Tibial nerve (tissue), 4 donors: ENCODE results near the gene TTC17. TPM values are rescaled to one million over a fixed set of nuclear protein-coding genes. Genes with fewer than 3 reads are reported as not detected.

Experiments used
- DNase-seq, 2 donors: peaks; one replicate each; pipeline ENCODE4 v3.0.0-alpha.2; 2019; ENCODE audit warnings: low spot score in 2 of 2
- H3K27ac ChIP-seq, 4 donors: fragments of 200-600 bp; sonication (generic) in 3 of 4; one replicate each; pipeline ENCODE4 v1.5.1; 2017 to 2019; ENCODE audit warnings: mild to moderate bottlenecking in 1 of 4
- H3K27me3 ChIP-seq, 2 donors: fragments of 200-600 bp; sonication (generic) in 1 of 2; one replicate each; pipeline versions ENCODE4 v1.5.1 to v1.6.0; 2017 to 2019
- H3K36me3 ChIP-seq, 3 donors: fragments of 200-600 bp; sonication (generic); one replicate each; pipeline ENCODE4 v1.5.1; 2018 to 2019
- H3K4me1 ChIP-seq, 4 donors: fragments of 200-600 bp; sonication (generic) in 3 of 4; one replicate each; pipeline ENCODE4 v1.5.1; 2017 to 2019
- H3K4me3 ChIP-seq, 4 donors: fragments of 200-600 bp; sonication (generic) in 3 of 4; one replicate each; pipeline ENCODE4 v1.5.1; 2017 to 2019; ENCODE audit warnings: mild to moderate bottlenecking in 1 of 4, moderate library complexity in 1 of 4
- H3K9me3 ChIP-seq, 4 donors: fragments of 200-600 bp; sonication (generic) in 3 of 4; one replicate each; pipeline ENCODE4 v1.5.1; 2017 to 2019
- EP300 ChIP-seq, 2 donors: sonication (generic); formaldehyde crosslinking; IDR thresholded peaks; one replicate each; pipeline ENCODE4 v1.6.1; 2017; ENCODE audit warnings: antibody characterized with exemption in 2 of 2, mild to moderate bottlenecking in 1 of 2
- POLR2A ChIP-seq, 2 donors: fragments of 450-650 bp; IDR thresholded peaks; one replicate each; pipeline ENCODE4 v1.6.1; 2017; ENCODE audit warnings: antibody characterized with exemption in 2 of 2, mild to moderate bottlenecking in 2 of 2, moderate library complexity in 2 of 2
- WGBS, 2 donors: methylation state at CpG; one replicate each; pipeline ENCODE4 v1.1.5; 2018; 5-methylcytosine and 5-hydroxymethylcytosine counted together
- total RNA-seq, 4 donors: library from RNA; depleted of rRNA; stranded (reverse); fragments of >200 nt; gene quantifications; one replicate each; pipeline ENCODE4 v1.1.0, GENCODE V29; 2016
- TF ChIP-seq, protein P1 (sequence below), 5 experiments: fragments of 200-600 bp in 3 of 5; fragments of 450-650 bp in 2 of 5; sonication (generic) in 3 of 5; IDR thresholded peaks; one replicate each; pipeline ENCODE4 v1.5.1; 2016 to 2019; ENCODE audit warnings: antibody characterized with exemption in 5 of 5, mild to moderate bottlenecking in 3 of 5, moderate library complexity in 2 of 5

Gene TTC17
- 100 to 1,000 TPM; 117 to 128 (median 123) TPM for total RNA-seq

GRCh38 chr11:43358801-43359421 is at the start of gene TTC17:
Gene TTC17 (plus strand): TSS chr11:43358920. CDS start chr11:43358955, 35 bp downstream.
- 0 to 1% methylated on average over 25 to 35 of the region's 58 CpGs for WGBS, 2 donors
- H3K27ac ChIP-seq = peak within 1 kb of the TSS; percentile 72 to 95 (median 90)
- H3K36me3 ChIP-seq = peaks cover 0 to 6% (median 0%) of the 10 kb centered on the region in 3 donors
- no peaks in the 10 kb centered on the region for H3K9me3 ChIP-seq
- peak; percentile 86 to 90 for DNase-seq
- H3K4me1 ChIP-seq = peaks cover 0 to 35% (median 13%) of the 10 kb centered on the region in 4 donors
- TF ChIP-seq EP300 (IDR thresholded peaks at IDR 0.05) (peak; percentile 52 to 94), POLR2A (IDR thresholded peaks at IDR 0.05) (peak; percentile 57 to 84)
- TF ChIP-seq, protein P1, sequence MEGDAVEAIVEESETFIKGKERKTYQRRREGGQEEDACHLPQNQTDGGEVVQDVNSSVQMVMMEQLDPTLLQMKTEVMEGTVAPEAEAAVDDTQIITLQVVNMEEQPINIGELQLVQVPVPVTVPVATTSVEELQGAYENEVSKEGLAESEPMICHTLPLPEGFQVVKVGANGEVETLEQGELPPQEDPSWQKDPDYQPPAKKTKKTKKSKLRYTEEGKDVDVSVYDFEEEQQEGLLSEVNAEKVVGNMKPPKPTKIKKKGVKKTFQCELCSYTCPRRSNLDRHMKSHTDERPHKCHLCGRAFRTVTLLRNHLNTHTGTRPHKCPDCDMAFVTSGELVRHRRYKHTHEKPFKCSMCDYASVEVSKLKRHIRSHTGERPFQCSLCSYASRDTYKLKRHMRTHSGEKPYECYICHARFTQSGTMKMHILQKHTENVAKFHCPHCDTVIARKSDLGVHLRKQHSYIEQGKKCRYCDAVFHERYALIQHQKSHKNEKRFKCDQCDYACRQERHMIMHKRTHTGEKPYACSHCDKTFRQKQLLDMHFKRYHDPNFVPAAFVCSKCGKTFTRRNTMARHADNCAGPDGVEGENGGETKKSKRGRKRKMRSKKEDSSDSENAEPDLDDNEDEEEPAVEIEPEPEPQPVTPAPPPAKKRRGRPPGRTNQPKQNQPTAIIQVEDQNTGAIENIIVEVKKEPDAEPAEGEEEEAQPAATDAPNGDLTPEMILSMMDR (IDR thresholded peaks at IDR 0.05) = peak in 1 of 5 experiments; percentile 23
- H3K4me3 ChIP-seq = peak within 1 kb of the TSS; percentile 77 to 98 (median 94)
- no peaks in the 10 kb centered on the region for H3K27me3 ChIP-seq

DNA sequence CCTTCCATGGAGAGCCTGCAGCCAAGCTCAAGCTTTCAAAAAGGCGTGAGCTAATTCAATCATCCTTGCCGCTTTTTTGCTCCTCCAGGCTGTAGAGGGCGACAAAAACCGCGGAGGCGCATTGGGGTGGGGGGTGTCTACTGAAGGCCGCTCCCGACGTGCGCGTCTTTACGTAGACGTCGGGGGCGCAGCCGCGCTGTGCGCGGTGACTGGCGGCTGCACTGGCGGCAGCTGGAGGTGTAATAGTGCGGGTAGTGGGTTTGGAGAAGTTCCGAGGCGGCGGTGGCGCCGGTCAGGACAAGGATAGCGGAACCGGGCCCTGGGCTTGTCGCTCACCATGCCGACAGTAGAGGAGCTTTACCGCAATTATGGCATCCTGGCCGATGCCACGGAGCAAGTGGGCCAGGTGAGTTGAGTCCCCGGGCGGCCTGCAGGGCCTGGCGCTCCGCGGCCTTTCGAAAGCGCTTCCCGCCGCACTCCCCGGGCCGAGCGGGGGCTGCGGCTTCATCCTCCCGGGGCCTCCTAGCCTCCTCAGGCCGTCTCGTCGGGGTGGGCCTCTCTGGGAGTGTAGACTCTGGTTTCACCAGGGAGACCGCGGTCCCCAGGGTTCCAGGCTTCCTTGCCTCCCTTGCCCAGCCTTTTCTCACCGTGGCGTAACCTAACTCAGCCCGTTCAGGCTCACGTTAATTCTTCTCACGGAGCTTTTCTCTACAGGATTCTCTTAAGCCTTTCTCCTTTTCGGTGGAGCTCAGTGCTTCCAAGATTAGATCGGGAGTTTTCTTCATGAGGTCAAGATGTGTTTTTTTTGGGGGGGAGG is 46.7 kb upstream of the TTC17 start, which contains the start of gene API5:
TSS of gene API5 (plus strand) at position 206 of the 817 bp plus-strand sequence. CDS start at position 338, 132 bp downstream.
- H3K36me3 ChIP-seq = no peaks in the 10 kb centered on the region
- H3K4me3 ChIP-seq = peak within 1 kb of the TSS; percentile 74 to 93 (median 82)
- H3K9me3 ChIP-seq = no peaks in the 10 kb centered on the region
- peaks cover 0 to 45% (median 18%) of the 10 kb centered on the region in 4 donors for H3K4me1 ChIP-seq
- 0 to 1% methylated on average over 31 to 58 of the region's 60 CpGs for WGBS, 2 donors
- peak; percentile 51 to 91 for TF ChIP-seq EP300 (IDR thresholded peaks at IDR 0.05)
- TF ChIP-seq, protein P1 (IDR thresholded peaks at IDR 0.05) = peak; percentile 64 to 88 (median 82)
- peak; percentile 43 to 65 for TF ChIP-seq POLR2A (IDR thresholded peaks at IDR 0.05)
- no peaks in the 10 kb centered on the region for H3K27me3 ChIP-seq
- H3K27ac ChIP-seq = peak within 1 kb of the TSS; percentile 68 to 89 (median 88)
- peak; percentile 75 to 86 for DNase-seq

DNA sequence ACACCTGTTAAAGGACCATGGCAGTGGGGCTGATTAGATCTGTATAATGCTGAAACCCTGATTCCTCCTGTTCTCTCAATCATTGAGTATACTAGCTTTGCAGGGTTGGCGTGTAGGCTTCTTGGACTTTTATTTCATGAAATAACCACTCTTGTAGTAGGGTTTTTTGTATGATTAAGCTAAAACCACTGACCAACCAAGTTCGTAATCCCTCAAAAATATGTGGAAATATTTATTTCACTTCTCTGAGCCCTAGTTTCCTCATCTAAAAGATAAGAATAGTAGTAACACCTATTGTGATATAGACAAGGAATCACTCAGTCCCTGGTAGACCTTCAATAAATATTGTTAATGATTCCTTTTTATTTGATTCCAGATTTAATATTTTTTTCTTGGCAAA is 42.8 kb upstream of the TTC17 start:
- H3K9me3 ChIP-seq = no peaks in the 10 kb centered on the region
- H3K27me3 ChIP-seq = no peaks in the 10 kb centered on the region
- H3K27ac ChIP-seq = no peak overlapping the region
- DNase-seq = no peak
- peaks cover 0 to 45% (median 18%) of the 10 kb centered on the region in 4 donors for H3K4me1 ChIP-seq
- TF ChIP-seq EP300 (IDR thresholded peaks at IDR 0.05) = no peak
- TF ChIP-seq, protein P1 (IDR thresholded peaks at IDR 0.05) = no peak
- no peak for TF ChIP-seq POLR2A (IDR thresholded peaks at IDR 0.05)
- H3K4me3 ChIP-seq = no peak overlapping the region
- WGBS, 2 donors = 80 to 81% methylated on average over 2 of the region's 2 CpGs
- peaks cover 0 to 34% (median 0%) of the 10 kb centered on the region in 3 donors for H3K36me3 ChIP-seq

DNA sequence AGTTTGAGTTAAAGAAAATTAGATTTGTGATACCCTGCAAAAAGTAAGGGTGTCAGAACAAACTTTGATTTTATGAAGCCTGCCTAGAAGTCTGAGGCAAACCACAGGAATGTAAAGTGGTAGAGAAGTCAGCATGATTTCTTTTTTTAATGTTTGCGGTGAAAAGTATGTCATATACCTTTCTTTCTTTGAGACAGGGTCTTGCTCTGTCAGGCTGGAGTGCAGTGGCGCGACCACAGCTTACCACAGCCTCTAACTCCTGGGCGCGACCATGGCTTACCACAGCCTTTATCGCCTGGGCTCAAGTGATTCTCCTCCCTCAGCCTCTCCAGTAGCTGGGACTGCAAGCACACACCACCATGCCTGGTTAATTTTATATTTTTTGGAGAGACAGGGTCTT is 42.3 kb upstream of the TTC17 start:
- Histone ChIP-seq H3K27ac (no peak overlapping the region), H3K4me1 (peaks cover 0 to 43% (median 16%) of the 10 kb centered on the region in 4 donors), H3K4me3 (no peak overlapping the region), H3K9me3 (no peaks in the 10 kb centered on the region), H3K36me3 (peaks cover 0 to 39% (median 4%) of the 10 kb centered on the region in 3 donors), H3K27me3 (no peaks in the 10 kb centered on the region)
- WGBS, 2 donors = 91 to 98% methylated on average over 6 of the region's 6 CpGs
- no peak for TF ChIP-seq EP300 (IDR thresholded peaks at IDR 0.05)
- TF ChIP-seq, protein P1 (IDR thresholded peaks at IDR 0.05) = no peak
- TF ChIP-seq POLR2A (IDR thresholded peaks at IDR 0.05) = no peak
- DNase-seq = no peak
